Right lobe of liver (tissue), 6 donors: ENCODE measurements around the gene CCDC102A. TPM values are rescaled to one million over a fixed set of nuclear protein-coding genes. Genes with fewer than 3 reads are reported as not detected.

Experiments used
- ATAC-seq, 4 donors: fragments of 200-7000 bp; cut with Tn5 transposase; one replicate each; pipeline ENCODE4 v1.9.1; 2020; ENCODE audit warnings: mild to moderate bottlenecking in 4 of 4, moderate library complexity in 4 of 4
- DNase-seq, 3 donors: peaks; one replicate each; pipeline ENCODE4 v3.0.0-alpha.2; 2020
- H3K27ac ChIP-seq, 3 donors: fragments of 200-600 bp; one replicate each; pipeline ENCODE4 v1.8.0; 2022
- H3K27me3 ChIP-seq, 2 donors: fragments of 200-600 bp; one replicate each; pipeline ENCODE4 v1.8.0; 2022
- H3K36me3 ChIP-seq, 4 donors: fragments of 200-600 bp; sonication (generic) in 1 of 4; one replicate each; pipeline versions ENCODE4 v1.5.1 to v1.8.0; 2017 to 2022; ENCODE audit warnings: control low read depth in 1 of 4
- H3K4me1 ChIP-seq, 4 donors: fragments of 200-600 bp; sonication (generic) in 1 of 4; one replicate each; pipeline versions ENCODE4 v1.5.1 to v1.8.0; 2017 to 2022; ENCODE audit warnings: control low read depth in 1 of 4
- H3K4me3 ChIP-seq, 3 donors: fragments of 200-600 bp; one replicate each; pipeline ENCODE4 v1.8.0; 2022
- H3K9me3 ChIP-seq, 4 donors: fragments of 200-600 bp; sonication (generic) in 1 of 4; one replicate each; pipeline versions ENCODE4 v1.5.1 to v1.8.0; 2017 to 2022; ENCODE audit warnings: control low read depth in 1 of 4
- POLR2A ChIP-seq: fragments of 450-650 bp; IDR thresholded peaks from one replicate; pipeline ENCODE4 v1.6.1; 2017; ENCODE audit warnings: antibody characterized with exemption, mild to moderate bottlenecking
- WGBS: methylation state at CpG from one replicate; pipeline ENCODE4 v1.1.6; 2018; ENCODE audit warnings: low coverage, low lambda C conversion rate; ENCODE audit not compliant: insufficient coverage; ENCODE audit errors: missing lambda C conversion rate; 5-methylcytosine and 5-hydroxymethylcytosine counted together
- intact Hi-C, 2 donors: fragments of 100-400 bp; cut with DNase I; formaldehyde crosslinking; loops; one replicate each; pipeline versions ENCODE4 v1.11.2 to v1.14.1; 2022
- total RNA-seq, 6 experiments: library from RNA; depleted of rRNA in 2 of 6; stranded (reverse); fragments of >200 nt in 2 of 6; fragmentation: NEBNext Ultra II Directional in 3 of 6; extraction: Animal tissue kit (Norgen Biotek cat#: 25700) in 3 of 6; gene quantifications; one replicate each; pipeline versions ENCODE4 v1.1.0 to v1.2.4, GENCODE V29; 2016 to 2023
- TF ChIP-seq, protein P1 (sequence below), 4 donors: fragments of 200-600 bp in 3 of 4; fragments of 450-650 bp in 1 of 4; IDR thresholded peaks; one replicate each; pipeline versions ENCODE4 v1.5.1 to v1.8.0; 2016 to 2022; ENCODE audit warnings: antibody characterized with exemption in 4 of 4, mild to moderate bottlenecking in 2 of 4
- donor health status: DM: no; HTN: yes; CAD: no.
- donor health status: DM: no; HTN: no; CAD: no.
- donor health status: DM: no; HTN: no; CAD: no.
- donor health status: DM: no; HTN: yes; CAD: no.
- donor health status: DM: no; HTN: yes; CAD: no.

The CCDC102A gene
- total RNA-seq, 6 experiments from 2014 or later = 0.97 to 1.9 (median 1.2) TPM

DNA sequence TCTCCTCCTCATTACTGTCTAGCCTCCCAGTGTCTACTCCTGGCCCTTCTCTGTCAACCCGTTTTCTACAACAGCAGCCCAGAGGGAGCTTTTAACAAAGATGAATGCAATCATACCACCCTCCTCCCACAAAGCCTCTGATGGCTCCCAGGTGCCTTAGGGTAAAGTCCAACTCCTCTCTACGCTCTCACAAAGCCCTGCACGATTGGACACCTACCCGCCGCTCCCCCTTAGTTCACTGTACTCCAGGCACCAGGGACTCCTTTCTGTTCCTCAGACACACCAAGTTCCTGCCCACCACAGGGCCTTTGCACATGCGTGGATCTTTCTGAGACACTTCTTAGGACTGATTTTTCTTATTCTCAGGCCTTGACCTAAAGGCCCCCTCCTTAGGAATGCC, 17.4 kb downstream of the CCDC102A start:
- 66% methylated on average over 5 of the region's 6 CpGs for WGBS
- intact Hi-C loops = loop anchor here (5.0 to 10.0 kb wide), 6 partner anchors 54 to 214 kb away; partner anchors contain the start of gene POLR2C (in 1 of the 2)
- Histone ChIP-seq H3K4me1 (peaks cover 0 to 8% (median 0%) of the 10 kb centered on the region in 4 donors), H3K36me3 (no peaks in the 10 kb centered on the region), H3K4me3 (no peak overlapping the region), H3K27me3 (no peaks in the 10 kb centered on the region), H3K9me3 (no peaks in the 10 kb centered on the region), H3K27ac (no peak overlapping the region)
- no peak for ATAC-seq
- DNase-seq = no peak
- TF ChIP-seq POLR2A = no peak
- TF ChIP-seq, protein P1, sequence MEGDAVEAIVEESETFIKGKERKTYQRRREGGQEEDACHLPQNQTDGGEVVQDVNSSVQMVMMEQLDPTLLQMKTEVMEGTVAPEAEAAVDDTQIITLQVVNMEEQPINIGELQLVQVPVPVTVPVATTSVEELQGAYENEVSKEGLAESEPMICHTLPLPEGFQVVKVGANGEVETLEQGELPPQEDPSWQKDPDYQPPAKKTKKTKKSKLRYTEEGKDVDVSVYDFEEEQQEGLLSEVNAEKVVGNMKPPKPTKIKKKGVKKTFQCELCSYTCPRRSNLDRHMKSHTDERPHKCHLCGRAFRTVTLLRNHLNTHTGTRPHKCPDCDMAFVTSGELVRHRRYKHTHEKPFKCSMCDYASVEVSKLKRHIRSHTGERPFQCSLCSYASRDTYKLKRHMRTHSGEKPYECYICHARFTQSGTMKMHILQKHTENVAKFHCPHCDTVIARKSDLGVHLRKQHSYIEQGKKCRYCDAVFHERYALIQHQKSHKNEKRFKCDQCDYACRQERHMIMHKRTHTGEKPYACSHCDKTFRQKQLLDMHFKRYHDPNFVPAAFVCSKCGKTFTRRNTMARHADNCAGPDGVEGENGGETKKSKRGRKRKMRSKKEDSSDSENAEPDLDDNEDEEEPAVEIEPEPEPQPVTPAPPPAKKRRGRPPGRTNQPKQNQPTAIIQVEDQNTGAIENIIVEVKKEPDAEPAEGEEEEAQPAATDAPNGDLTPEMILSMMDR (IDR thresholded peaks at IDR 0.05) = no peak

DNA sequence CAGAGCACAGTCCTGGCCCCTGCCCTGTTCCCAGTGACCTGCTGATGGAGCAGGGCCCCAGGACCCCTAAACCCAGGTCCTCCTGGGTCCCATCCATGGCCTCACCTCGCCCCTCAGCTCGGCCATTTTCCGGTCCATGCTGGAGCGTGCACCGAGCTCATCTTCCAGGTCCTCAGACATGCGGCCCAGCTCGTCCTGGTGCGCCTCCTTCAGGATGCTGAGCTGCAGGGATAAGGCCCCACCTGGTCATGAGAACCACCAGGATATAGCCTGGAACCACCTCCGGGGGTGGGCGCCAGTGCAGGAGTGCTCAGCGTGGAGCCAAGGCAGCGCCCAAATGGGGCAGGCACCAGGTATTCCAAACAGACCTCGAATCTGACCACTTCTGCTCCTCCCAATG, 17.9 kb downstream of the CCDC102A start:
- 80% methylated on average over 1 of the region's 13 CpGs for WGBS
- Histone ChIP-seq H3K27ac (no peak overlapping the region), H3K36me3 (no peaks in the 10 kb centered on the region), H3K4me3 (no peak overlapping the region), H3K4me1 (peaks cover 0 to 8% (median 0%) of the 10 kb centered on the region in 4 donors), H3K27me3 (no peaks in the 10 kb centered on the region), H3K9me3 (no peaks in the 10 kb centered on the region)
- DNase-seq (no peak), ATAC-seq (no peak)
- TF ChIP-seq, protein P1 (IDR thresholded peaks at IDR 0.05) = no peak
- no peak for TF ChIP-seq POLR2A
- intact Hi-C loops = loop anchor here (5.0 to 10.0 kb wide), 6 partner anchors 54 to 214 kb away; partner anchors contain the start of gene POLR2C (in 1 of the 2)

DNA sequence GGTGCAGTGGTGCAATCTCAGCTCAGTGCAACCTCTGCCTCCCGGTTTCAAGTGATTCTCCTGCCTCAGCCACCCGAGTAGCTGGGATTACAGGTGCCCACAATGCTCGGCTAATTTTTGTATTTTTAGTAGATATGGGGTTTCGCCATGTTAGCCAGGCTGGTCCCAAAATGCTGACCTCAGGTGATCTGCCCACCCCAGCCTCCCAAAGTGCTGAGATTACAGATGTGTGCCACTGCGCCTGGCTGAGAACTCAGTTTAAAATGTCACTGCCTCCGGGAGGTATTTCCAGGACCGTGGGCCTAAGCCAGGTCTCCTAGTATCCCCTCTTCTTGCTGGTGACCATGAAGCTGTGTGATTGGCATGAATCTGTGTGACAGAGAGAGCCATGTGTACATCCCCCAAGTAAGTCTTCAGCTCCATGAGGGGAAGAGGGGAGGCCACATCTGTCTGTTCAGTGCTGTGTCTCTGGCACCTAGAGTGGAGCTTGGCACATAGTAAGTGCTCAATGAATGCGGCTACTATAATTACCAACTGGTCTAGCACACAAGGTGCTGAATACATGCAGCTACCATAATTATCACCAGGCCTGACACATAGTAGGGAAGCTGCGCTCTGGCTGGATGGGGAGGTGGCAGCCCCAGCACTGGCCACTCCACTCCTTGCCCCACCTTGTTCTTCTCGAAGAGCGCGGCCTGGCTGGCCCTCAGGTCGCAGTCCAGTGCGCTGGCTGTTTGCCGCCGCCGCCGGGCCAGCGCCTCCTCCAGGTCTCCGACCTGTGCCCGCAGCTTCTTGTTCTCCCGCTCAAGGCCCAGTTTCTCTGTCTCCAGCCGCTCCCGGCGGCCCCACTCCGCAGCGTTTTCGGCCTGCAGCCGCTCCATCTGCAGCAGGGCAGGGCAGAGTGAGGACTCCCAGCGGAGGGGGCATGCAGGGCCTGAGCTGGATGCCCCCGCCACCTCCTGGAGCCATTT, 18.7 kb downstream of the CCDC102A start:
- ATAC-seq = no peak
- TF ChIP-seq, protein P1 (IDR thresholded peaks at IDR 0.05) = no peak
- TF ChIP-seq POLR2A = no peak
- H3K9me3 ChIP-seq = no peaks in the 10 kb centered on the region
- no peaks in the 10 kb centered on the region for H3K27me3 ChIP-seq
- 89% methylated on average over 12 of the region's 31 CpGs for WGBS
- H3K4me3 ChIP-seq = no peak overlapping the region
- peaks cover 0 to 8% (median 0%) of the 10 kb centered on the region in 4 donors for H3K4me1 ChIP-seq
- H3K36me3 ChIP-seq = no peaks in the 10 kb centered on the region
- H3K27ac ChIP-seq = no peak overlapping the region
- DNase-seq = peak in 1 of 3 donors; percentile 40
- intact Hi-C loops = loop anchor here (5.0 to 10.0 kb wide), 6 partner anchors 53 to 213 kb away; partner anchors contain the start of gene POLR2C (in 1 of the 2)

DNA sequence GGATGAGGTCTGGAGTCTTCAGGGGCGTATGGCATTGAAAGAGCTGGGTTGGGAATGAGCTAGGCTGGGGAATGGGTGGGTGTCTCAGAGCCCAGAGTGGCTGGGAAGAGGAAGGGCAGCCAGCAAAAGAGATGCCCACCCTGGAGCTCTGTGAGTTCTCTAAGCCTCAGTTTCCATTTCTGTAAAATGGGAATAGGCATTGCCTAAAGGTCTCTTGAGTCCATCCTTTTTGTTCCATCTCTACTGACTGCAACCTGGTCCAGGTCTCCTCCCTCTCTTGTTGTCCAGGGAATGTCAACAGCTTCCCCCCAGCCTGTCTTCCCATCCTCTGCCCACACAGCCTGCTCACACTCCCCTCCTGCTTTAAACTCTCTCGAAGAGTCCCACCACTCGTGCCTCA, 19.6 kb downstream of the CCDC102A start:
- Histone ChIP-seq H3K27me3 (no peaks in the 10 kb centered on the region), H3K9me3 (no peaks in the 10 kb centered on the region), H3K4me1 (peaks cover 0 to 8% (median 0%) of the 10 kb centered on the region in 4 donors), H3K4me3 (no peak overlapping the region), H3K27ac (no peak overlapping the region), H3K36me3 (no peaks in the 10 kb centered on the region)
- 75% methylated on average over 3 of the region's 3 CpGs for WGBS
- no peak for DNase-seq
- ATAC-seq = no peak
- intact Hi-C loops = loop anchor here (5.0 to 10.0 kb wide), 6 partner anchors 52 to 212 kb away; partner anchors contain the start of gene POLR2C (in 1 of the 2)
- TF ChIP-seq, protein P1 (IDR thresholded peaks at IDR 0.05) = no peak
- TF ChIP-seq POLR2A = no peak
